GM12874 (cell line): ENCODE results near the gene DEFB131B.

Experiments used
- CTCF ChIP-seq: IDR thresholded peaks from 2 replicates; pipeline ENCODE4 v1.5.1; 2011; ENCODE audit warnings: low read depth, mild to moderate bottlenecking, control low read depth, low read length, moderate library complexity; ENCODE audit not compliant: insufficient read depth

The DEFB131B gene

DNA sequence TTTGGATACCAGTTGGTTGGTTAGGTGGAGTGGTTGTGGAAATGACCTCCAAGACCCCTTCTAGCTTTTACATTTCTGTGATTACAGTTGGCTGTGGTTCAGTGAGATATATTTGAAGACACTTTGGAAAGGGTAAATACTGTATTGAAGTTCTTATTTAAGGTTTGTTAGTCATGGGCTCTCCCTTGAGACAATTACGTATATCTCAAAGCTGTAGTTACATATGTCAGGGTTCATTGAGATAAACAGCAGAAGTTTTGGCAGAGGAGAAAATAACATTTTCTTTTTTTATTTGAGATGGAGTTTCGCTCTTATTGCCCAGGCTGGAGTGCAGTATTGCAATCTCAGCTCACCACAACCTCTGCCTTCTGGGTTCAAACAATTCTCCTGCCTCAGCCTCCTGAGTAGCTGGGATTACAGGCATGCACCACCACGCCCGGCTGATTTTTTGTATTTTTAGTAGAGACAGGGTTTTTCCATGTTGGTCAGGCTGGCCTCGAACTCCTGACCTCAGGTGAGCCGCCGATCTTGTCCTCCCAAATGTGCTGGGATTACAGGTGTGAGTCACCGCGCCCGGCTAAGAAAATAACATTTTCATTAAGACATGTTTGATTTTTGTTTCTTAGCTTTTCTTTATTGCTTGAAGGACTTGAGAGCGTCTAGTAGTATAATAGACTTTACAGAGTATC, 52.4 kb downstream of the DEFB131B start:
- no peak for TF ChIP-seq CTCF

- TF ChIP-seq CTCF, result no peak
Observed at GRCh38 chr11:71931245-71931602, 53.0 kb downstream of the DEFB131B start.

- TF ChIP-seq CTCF, result no peak
Observed at GRCh38 chr11:71933141-71933933, 55.1 kb downstream of the DEFB131B start.
